Retina (tissue), 1 donor: ENCODE results near the gene UTP11.
A peak's percentile ranks its signal among the peaks of the same experiment; 100 is the strongest.

Source experiments
- DNase-seq: peaks from one replicate; pipeline ENCODE4 v3.0.0-alpha.2; 2016

Gene UTP11

GRCh38 chr1:38047603-38048141 is 35.1 kb downstream of the UTP11 start:
- DNase-seq = peak; percentile 86

- DNase-seq = peak; percentile 85
Measured at GRCh38 chr1:38050397-38051078, 38.0 kb downstream of the UTP11 start.

GRCh38 chr1:38051079-38051543 is 38.6 kb downstream of the UTP11 start:
- peak; percentile 79 for DNase-seq

- no peak for DNase-seq
Measured at GRCh38 chr1:38052750-38053415, 40.3 kb downstream of the UTP11 start.

GRCh38 chr1:38053416-38054091 is 41.0 kb downstream of the UTP11 start:
- DNase-seq = no peak

GRCh38 chr1:38055398-38055797 is 42.9 kb downstream of the UTP11 start:
- no peak for DNase-seq

GRCh38 chr1:38055965-38056364 is 43.4 kb downstream of the UTP11 start:
- DNase-seq = no peak

GRCh38 chr1:38059635-38060250 is 47.2 kb downstream of the UTP11 start:
- no peak for DNase-seq

- DNase-seq = no peak
Measured at GRCh38 chr1:38060498-38060897, 48.0 kb downstream of the UTP11 start.

- DNase-seq = no peak
Measured at GRCh38 chr1:38061290-38061689, 48.8 kb downstream of the UTP11 start.

- DNase-seq = no peak
Measured at GRCh38 chr1:38061883-38062328, 49.4 kb downstream of the UTP11 start.

GRCh38 chr1:38062361-38063288 is 50.1 kb downstream of the UTP11 start:
- no peak for DNase-seq

GRCh38 chr1:38063616-38064015 is 51.1 kb downstream of the UTP11 start:
- no peak for DNase-seq

GRCh38 chr1:38064197-38064903 is 51.8 kb downstream of the UTP11 start:
- peak; percentile 41 for DNase-seq

- DNase-seq = no peak
Measured at GRCh38 chr1:38068220-38068979, 55.9 kb downstream of the UTP11 start.

- DNase-seq = no peak
Measured at GRCh38 chr1:38068980-38069340, 56.4 kb downstream of the UTP11 start.

GRCh38 chr1:38071312-38072256 is 59.0 kb downstream of the UTP11 start:
- no peak for DNase-seq

- no peak for DNase-seq
Measured at GRCh38 chr1:38072858-38073257, 60.3 kb downstream of the UTP11 start.

GRCh38 chr1:38073534-38074301 is 61.2 kb downstream of the UTP11 start:
- DNase-seq = no peak
